Endothelial cell of umbilical vein (primary cell): ENCODE data around the gene MBTPS1. TPM values are rescaled to one million over a fixed set of nuclear protein-coding genes. Genes with fewer than 3 reads are reported as not detected.

ENCODE experiments used
- BruUV-seq: library from RNA; stranded (reverse); fragments of 400-500 nt; replicated peaks from 2 replicates; lab custom pipeline; 2021; lab: Mats Ljungman, UMichigan
- CTCF ChIA-PET: fragments of 300-600, 350-600 bp; sonication (Branson Sonifier 250); formaldehyde crosslinking; loops from one replicate; lab custom pipeline; 2021; ENCODE audit warnings: antibody characterized with exemption, inconsistent platforms; lab: Charles Lee
- POLR2A ChIA-PET: fragments of 300-600, 350-600 bp; sonication (Branson Sonifier 250); formaldehyde crosslinking; loops from one replicate; lab custom pipeline; 2021; ENCODE audit warnings: antibody characterized with exemption, inconsistent platforms; lab: Charles Lee
- DNase-seq: peaks from one replicate; pipeline ENCODE4 v3.0.0-alpha.2; 2011; ENCODE audit warnings: low read depth, low spot score
- FAIRE-seq: peaks from 2 replicates; lab custom pipeline; 2011; peaks lifted over from hg19 to GRCh38; lab: Jason Lieb, UNC
- H2AFZ ChIP-seq: 2 replicates; pipeline ENCODE4 v1.6.0; 2012; ENCODE audit warnings: low read depth, low read length, control low read depth, inconsistent platforms
- H3K27ac ChIP-seq: 2 replicates; pipeline ENCODE4 v1.5.1; 2011; ENCODE audit warnings: low read depth, mild to moderate bottlenecking, control low read depth, low read length, moderate library complexity; ENCODE audit not compliant: insufficient read depth
- H3K27me3 ChIP-seq, 2 experiments: 2 replicates each; pipeline versions ENCODE4 v1.6.0 to v1.6.1; 2011; ENCODE audit warnings: low read length in 2 of 2, mixed read lengths in 1 of 2; ENCODE audit not compliant: control insufficient read depth in 2 of 2, insufficient read depth in 2 of 2
- H3K36me3 ChIP-seq, 2 experiments: 2 replicates in 1 of 2; 3 replicates in 1 of 2; pipeline ENCODE4 v1.5.1; 2011; ENCODE audit warnings: low read length in 2 of 2, mild to moderate bottlenecking in 1 of 2, moderate library complexity in 1 of 2; ENCODE audit not compliant: control insufficient read depth in 2 of 2, insufficient read depth in 2 of 2; ENCODE audit errors: extremely low read depth in 1 of 2
- H3K4me1 ChIP-seq: 3 replicates; pipeline ENCODE4 v1.5.1; 2011; ENCODE audit warnings: mild to moderate bottlenecking, low read length; ENCODE audit not compliant: control insufficient read depth, insufficient read depth; ENCODE audit errors: extremely low read depth
- H3K4me2 ChIP-seq: 2 replicates; pipeline ENCODE4 v1.6.1; 2011; ENCODE audit warnings: low read length, control low read depth, mixed read lengths; ENCODE audit not compliant: insufficient read depth
- H3K4me3 ChIP-seq, 3 experiments: fragments of 200-600 bp in 1 of 3; sonication (generic), shearing (Covaris generic) in 1 of 3; replicated peaks in 1 of 3; 2 replicates each; pipeline ENCODE4 v1.5.1; 2011 to 2016; ENCODE audit warnings: control low read depth in 3 of 3, low read length in 3 of 3, mild to moderate bottlenecking in 2 of 3, inconsistent platforms in 1 of 3, low read depth in 1 of 3, moderate library complexity in 1 of 3; ENCODE audit not compliant: insufficient read depth in 1 of 3
- H3K79me2 ChIP-seq: 2 replicates; pipeline ENCODE4 v1.6.0; 2012; ENCODE audit warnings: low read length, inconsistent platforms; ENCODE audit not compliant: control insufficient read depth, insufficient read depth
- H3K9ac ChIP-seq: replicated peaks from 2 replicates; pipeline ENCODE3; 2011; ENCODE audit warnings: low read length, control low read depth; ENCODE audit not compliant: insufficient read depth; ENCODE audit errors: extremely low read depth
- H3K9me1 ChIP-seq: replicated peaks from 3 replicates; pipeline ENCODE4 v1.6.0; 2011; ENCODE audit warnings: mild to moderate bottlenecking, low read length; ENCODE audit not compliant: control insufficient read depth, insufficient read depth; ENCODE audit errors: extremely low read depth
- H3K9me3 ChIP-seq: replicated peaks from 2 replicates; pipeline ENCODE4 v1.5.1; 2012; ENCODE audit warnings: low read length, inconsistent platforms; ENCODE audit not compliant: control insufficient read depth, insufficient read depth
- H4K20me1 ChIP-seq: replicated peaks from 2 replicates; pipeline ENCODE3; 2011; ENCODE audit warnings: mild to moderate bottlenecking, low read length; ENCODE audit not compliant: control insufficient read depth, insufficient read depth; ENCODE audit errors: extremely low read depth
- CTCF ChIP-seq, 2 donors: IDR thresholded peaks; 1 replicate in 1 of 2; 2 replicates in 1 of 2; pipeline ENCODE4 v1.5.1; 2011; ENCODE audit warnings: low read length in 2 of 2, mild to moderate bottlenecking in 2 of 2, moderate library complexity in 2 of 2, control low read depth in 1 of 2, inconsistent platforms in 1 of 2, low read depth in 1 of 2; ENCODE audit not compliant: insufficient read depth in 1 of 2; ENCODE audit errors: extremely low read depth in 1 of 2
- EZH2 ChIP-seq: IDR thresholded peaks from 2 replicates; pipeline ENCODE4 v1.6.1; 2012; ENCODE audit warnings: borderline replicate concordance, low read depth, mild to moderate bottlenecking, moderate library complexity, low read length, inconsistent platforms; ENCODE audit not compliant: severe bottlenecking
- FOS ChIP-seq: IDR thresholded peaks from 2 replicates; pipeline ENCODE4 v1.6.1; 2011; ENCODE audit warnings: mild to moderate bottlenecking, low read length, moderate library complexity, borderline replicate concordance; ENCODE audit not compliant: insufficient read depth
- GATA2 ChIP-seq: IDR thresholded peaks from 2 replicates; pipeline ENCODE4 v1.7.0; 2011; ENCODE audit warnings: low read depth, mild to moderate bottlenecking, moderate library complexity, mixed read lengths, low read length; ENCODE audit not compliant: insufficient read length, insufficient read depth
- JUN ChIP-seq: IDR thresholded peaks from 2 replicates; pipeline ENCODE4 v1.6.1; 2011; ENCODE audit warnings: borderline replicate concordance, low read depth; ENCODE audit not compliant: insufficient read length, insufficient read depth
- MAX ChIP-seq: IDR thresholded peaks from 2 replicates; pipeline ENCODE4 v1.6.1; 2011; ENCODE audit not compliant: insufficient read depth, insufficient read length
- MYC ChIP-seq: IDR thresholded peaks from one replicate; pipeline ENCODE4 v1.6.1; 2011; ENCODE audit warnings: mild to moderate bottlenecking, low read depth, low read length
- POLR2A ChIP-seq: IDR thresholded peaks from 2 replicates; pipeline ENCODE4 v1.6.1; 2012; ENCODE audit warnings: low read depth, mild to moderate bottlenecking, control low read depth, low read length
- POLR2AphosphoS5 ChIP-seq: IDR thresholded peaks from 2 replicates; pipeline ENCODE4 v1.6.1; 2012; ENCODE audit warnings: low read depth, mild to moderate bottlenecking, control low read depth, low read length, moderate library complexity; ENCODE audit not compliant: insufficient read depth
- dilution Hi-C: fragments of 300-500 bp; cut with MboI; formaldehyde crosslinking; loops from one replicate; pipeline ENCODE4 v1.15.0; 2019; ENCODE audit warnings: low sequenced_read_pairs; ENCODE audit not compliant: extremely low pct_ligation_motif_present
- intact Hi-C: fragments of 100-400 bp; cut with micrococcal nuclease; formaldehyde crosslinking; loops from one replicate; pipeline ENCODE4 v1.10.0; 2022
- polyA plus RNA-seq, 4 experiments: library from polyadenylated mRNA; depleted of rRNA in 3 of 4; stranded (reverse) in 3 of 4; unstranded in 1 of 4; fragments of >200 nt; gene quantifications; 2 replicates each; pipeline versions ENCODE4 v1.2.1 to v1.2.3, GENCODE V29; 2011 to 2012; ENCODE audit warnings: missing spikeins in 1 of 4
- total RNA-seq: library from RNA; stranded (reverse); gene quantifications from 2 replicates; pipeline ENCODE4 v1.2.3, GENCODE V29; 2021

Gene MBTPS1
- total and polyA plus RNA-seq, 2 donors (not counting 3 experiments of a cell fraction or from before 2014, with no cell fraction given) = 82.3 to 99.6 TPM

- dilution Hi-C loops (no loop called here), intact Hi-C loops (no loop called here)
- H3K9ac ChIP-seq = no peak overlapping the region
- no peaks in the 10 kb centered on the region for H3K9me1 ChIP-seq
- H3K4me3 ChIP-seq = no peak overlapping the region
- ChIA-PET CTCF (interaction anchor here (0.8 to 2.5 kb wide), 2 partner anchors 46 to 101 kb away, joined by 3 to 21 read pairs; partner anchors contain the start of gene TAF1C), POLR2A (no interaction called here)
- peaks cover 20 to 52% of the 10 kb centered on the region in 2 experiments for H3K36me3 ChIP-seq
- no peaks in the 10 kb centered on the region for H4K20me1 ChIP-seq
- H2AFZ ChIP-seq = no peak overlapping the region
- no peak for TF ChIP-seq POLR2A
- TF ChIP-seq FOS = no peak
- TF ChIP-seq GATA2 = no peak
- no peak for TF ChIP-seq MAX
- no peak for TF ChIP-seq JUN
- no peak for TF ChIP-seq EZH2
- TF ChIP-seq POLR2AphosphoS5 = no peak
- no peak for TF ChIP-seq MYC
- no peak for TF ChIP-seq CTCF (IDR thresholded peaks at IDR 0.05; ENCODE audit: extremely low read depth in 1 of 2, insufficient read depth in 1 of 2, low read depth in 1 of 2, low read length in 2 of 2)
- no peaks in the 10 kb centered on the region for H3K27me3 ChIP-seq
- no peaks in the 10 kb centered on the region for H3K9me3 ChIP-seq
- BruUV-seq = no TSS peak
- H3K79me2 ChIP-seq = no peaks in the 10 kb centered on the region
- H3K4me1 ChIP-seq = no peaks in the 10 kb centered on the region
- DNase-seq = no peak
- FAIRE-seq = no peak
- H3K27ac ChIP-seq = no peak overlapping the region
- H3K4me2 ChIP-seq = no peak overlapping the region
Measured at GRCh38 chr16:84086341-84086740, 30.4 kb downstream of the MBTPS1 start.
